GM21786 (cell line): Measurements from ENCODE around the gene SYT6.

ENCODE experiments used
- ATAC-seq: cut with Tn5 transposase; IDR thresholded peaks from one replicate; pipeline ENCODE4 v1.9.1; 2021; ENCODE audit not compliant: unreplicated experiment

SYT6 gene

DNA sequence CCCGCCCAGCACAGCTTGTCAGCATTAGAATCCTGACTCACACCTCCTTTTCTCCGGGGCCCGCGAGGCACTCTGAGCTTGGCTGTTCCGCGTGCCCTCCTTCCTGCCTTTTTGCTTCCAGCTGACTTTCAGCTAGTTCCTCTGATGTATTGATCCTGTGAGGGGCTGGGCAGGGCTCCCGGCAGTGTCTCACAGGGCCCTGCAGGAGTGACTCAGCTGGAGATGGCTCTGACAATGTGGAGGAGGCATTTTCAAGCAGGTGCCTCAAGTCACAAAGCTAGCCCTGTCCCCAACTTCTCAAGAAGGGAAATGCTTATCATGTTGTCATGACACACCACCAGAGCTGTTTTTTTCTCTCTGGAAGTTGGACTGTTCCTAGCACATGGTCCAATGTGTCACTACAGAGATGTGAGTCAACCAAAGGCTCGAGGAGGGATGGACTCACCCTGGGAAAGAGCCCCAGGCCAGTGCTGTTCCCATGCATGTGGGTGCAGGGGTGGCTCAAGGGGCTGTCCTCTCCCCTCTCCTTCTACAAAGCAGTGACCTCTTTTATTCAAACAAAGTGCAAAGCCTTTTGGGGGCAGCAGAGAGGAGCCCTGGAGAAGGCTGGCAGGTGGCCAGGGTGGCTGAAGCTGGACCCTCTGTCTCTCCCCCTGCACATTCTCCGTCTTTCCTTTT lies 30.6 kb downstream of the SYT6 start:
- ATAC-seq, result no peak

- ATAC-seq, result no peak
Measured at GRCh38 chr1:114118351-114118990, 35.2 kb downstream of the SYT6 start.

DNA sequence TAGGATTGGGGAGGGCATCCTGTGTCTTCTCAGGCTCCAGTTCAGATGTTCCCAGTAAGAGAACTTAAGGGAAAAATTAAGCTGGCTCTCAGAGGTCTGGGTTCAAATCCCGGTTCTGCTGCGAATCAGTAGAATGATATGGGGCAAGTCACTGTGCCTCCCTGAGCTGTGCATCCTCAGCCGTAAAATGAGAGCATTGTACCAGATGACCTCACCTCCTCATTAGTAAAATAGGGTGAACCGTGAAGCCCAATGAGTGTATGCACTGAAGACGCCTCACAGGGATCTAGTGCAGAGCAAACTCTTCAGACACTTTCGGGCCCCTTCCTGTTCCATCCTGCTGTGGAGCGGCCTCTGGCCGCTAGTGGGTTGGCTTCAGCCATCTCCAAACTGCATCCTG lies 36.0 kb downstream of the SYT6 start:
- ATAC-seq, result no peak

GRCh38 chr1:114116086-114116485 lies 37.6 kb downstream of the SYT6 start:
- ATAC-seq, result no peak

GRCh38 chr1:114114185-114115094 lies 39.2 kb downstream of the SYT6 start:
- ATAC-seq, result no peak

GRCh38 chr1:114113411-114114184 lies 40.1 kb downstream of the SYT6 start:
- no peak for ATAC-seq

GRCh38 chr1:114112775-114113174 lies 40.9 kb downstream of the SYT6 start:
- ATAC-seq, result no peak

DNA sequence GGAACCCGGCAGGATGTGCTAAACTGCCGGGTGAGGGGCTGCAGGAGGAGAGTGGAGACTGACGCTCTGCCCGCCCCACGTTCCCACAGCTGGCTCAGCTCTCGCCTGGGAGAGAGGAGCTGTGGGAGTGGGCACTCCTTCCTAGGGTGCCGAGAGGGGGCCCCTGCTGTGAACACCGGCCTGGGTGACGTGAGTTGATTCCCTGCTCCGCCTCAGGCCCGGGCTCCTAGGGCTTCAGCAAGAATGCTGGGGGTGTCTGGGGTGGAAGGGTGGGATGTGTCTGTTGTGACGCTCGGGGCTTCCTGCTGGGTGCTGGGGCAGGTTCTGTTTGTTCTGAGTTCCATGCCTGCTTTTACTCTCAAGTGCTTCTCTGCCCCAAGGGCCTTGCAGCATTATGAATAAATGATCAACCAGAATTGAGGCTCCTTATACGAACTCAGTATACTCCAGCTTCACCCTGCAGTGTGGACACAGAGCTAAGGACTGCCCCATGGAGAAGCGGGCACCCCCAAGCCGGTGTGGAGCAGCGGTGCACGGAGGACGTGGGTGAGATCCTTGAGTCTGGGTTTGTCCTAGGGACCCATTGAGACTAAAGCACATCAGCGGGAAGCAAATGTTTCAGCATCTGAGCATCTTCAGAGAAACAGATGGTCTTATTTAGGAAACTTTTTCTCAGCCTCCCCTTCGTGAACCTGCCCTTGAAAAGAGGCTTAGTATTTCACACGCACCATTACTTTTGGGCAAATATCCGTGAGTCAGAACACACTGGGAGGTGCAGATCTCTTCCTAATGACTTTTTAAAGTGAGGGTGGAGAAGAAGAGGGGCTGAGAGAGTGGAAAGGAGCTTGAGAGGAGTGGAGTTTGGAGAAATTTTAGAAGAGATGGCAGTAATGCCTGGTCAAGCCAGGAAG lies 41.7 kb downstream of the SYT6 start:
- ATAC-seq, result no peak

DNA sequence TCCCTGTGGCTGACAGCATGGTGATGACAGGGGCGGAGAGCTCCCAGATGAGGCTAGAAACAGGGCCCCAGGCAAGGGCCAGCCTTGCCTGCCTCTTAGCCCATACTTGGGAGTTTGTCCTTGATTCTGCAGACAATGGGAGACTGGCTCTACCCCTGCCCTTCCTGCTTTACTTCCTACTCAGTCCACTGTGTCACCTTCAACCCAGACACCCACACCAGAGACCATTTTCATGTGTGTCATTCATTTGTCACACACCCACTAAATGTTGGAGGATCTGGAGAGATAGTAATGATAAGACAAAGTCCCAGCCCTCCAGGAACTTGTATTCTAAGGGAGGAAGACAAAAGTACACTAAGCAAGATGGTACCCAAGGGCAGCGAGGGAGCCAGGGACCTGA lies 43.7 kb downstream of the SYT6 start:
- ATAC-seq, result no peak

DNA sequence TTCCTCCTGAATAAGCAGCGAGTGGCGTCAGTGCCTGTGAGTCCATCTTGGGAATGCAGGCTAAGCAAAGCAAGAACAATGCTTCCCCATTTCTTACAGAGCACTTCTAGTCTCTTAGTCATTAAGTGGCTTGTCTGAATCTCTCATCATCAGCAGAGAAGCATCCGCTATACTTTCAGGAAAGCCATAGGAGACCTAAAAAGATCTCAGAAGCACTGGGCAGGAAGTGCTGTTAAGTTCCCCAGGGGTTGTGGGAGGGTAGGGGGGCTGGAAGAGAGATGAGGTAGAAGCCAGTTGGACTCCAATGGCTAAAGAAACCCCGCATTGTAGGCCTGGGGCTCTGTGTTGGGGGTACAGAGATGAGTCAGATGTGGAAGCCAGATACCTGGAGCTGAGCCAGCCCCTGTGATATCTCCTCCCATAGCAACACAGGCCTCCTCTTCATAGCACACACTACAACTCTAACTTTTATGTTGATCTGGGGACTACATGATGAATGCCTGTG lies 44.9 kb downstream of the SYT6 start:
- ATAC-seq, result peak; percentile 83

DNA sequence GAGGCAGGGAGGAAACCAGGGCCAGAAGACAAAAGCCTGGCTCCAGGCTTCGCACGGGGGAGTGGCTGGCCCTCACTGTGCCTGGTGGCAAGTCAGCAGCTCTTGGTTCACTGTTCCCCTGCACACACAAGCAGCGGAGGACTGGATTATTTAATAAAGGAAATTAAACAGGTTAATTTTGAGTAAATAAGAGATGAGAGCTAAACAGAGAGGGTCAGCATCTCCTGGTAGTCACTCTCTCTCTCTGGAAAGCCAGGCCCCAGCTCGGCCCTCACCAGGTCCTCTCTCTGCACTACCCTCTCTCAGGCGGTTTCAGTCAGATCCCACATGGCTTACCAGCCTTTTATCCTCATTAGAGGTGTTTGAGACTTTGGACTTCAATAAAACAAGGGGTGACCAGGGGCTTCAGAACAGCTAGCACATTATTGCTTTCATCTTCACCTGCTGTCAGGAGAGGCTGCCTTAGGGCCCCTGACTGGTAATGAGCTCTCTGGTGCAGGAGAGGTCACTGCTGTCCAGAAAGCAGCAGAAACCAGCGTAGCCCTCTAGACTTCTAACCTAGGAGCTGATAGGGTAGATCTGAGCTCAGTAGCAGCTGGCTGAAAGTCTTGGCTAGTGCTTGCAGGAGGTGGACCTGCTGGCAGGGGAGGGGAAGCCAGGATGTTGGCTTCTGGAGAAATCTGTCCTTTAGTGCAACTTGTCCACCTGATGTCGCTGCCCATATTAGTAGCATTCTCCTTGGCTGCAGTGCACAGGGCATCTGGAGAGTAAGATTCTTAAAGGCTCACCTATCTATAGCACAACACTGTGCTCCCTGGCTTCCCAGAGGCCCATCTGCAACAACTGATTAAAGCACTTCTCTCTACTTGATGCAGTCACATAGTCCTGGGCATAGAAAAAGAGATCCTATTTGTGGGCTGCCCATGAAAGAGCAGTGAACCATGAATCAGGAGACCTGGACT lies 45.9 kb downstream of the SYT6 start:
- ATAC-seq, result no peak

DNA sequence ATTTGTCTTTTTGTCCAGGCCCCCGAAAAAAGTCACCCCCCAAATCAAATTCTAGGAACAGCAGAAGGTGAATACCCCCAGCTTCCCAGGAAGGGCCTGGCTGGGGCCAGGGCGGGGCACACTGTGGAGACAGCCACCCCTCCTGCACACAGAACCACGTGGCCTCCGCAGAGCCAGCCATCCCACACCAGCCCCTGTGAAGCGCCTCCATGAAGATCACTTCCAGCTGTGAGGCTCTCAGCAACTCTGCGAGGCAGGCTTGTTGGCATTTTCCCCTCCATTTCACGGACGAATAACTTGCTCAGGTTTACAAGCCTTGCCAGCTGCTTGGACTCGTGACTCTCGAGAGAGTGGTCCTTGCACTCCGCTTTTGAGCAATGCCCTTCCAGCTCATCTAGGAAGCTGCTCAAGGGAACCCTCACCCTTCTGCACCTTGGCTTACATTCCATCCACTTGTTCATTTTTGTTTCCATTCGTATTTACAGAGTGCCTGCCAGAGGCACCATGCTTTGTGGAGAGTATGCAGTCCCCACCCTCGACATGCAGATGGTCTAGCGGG lies 48.2 kb downstream of the SYT6 start:
- ATAC-seq, result no peak

DNA sequence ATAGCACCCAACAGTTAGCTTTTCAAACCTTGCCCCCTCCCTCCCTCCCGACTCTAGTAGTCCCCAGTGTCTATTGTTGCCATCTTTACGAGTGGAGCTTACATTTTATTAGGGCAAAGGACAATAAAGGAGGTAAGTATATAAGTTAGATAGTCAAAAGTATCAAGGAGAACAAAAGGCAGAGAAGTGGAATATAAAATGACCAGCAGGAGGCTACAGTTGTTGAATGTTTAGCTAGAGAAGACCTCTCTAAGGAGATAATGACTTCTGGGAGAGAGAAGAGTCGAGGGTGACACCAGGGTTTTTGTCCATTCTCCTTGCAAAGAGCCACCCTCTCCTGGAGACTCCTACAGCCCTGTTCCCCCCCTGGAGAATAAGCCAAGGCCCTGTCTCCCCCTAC lies 48.7 kb downstream of the SYT6 start:
- ATAC-seq, result no peak

- no peak for ATAC-seq
Measured at GRCh38 chr1:114103992-114104391, 49.7 kb downstream of the SYT6 start.

GRCh38 chr1:114102136-114102535 lies 51.5 kb downstream of the SYT6 start:
- ATAC-seq, result no peak

GRCh38 chr1:114100148-114100547 lies 53.5 kb downstream of the SYT6 start:
- no peak for ATAC-seq

DNA sequence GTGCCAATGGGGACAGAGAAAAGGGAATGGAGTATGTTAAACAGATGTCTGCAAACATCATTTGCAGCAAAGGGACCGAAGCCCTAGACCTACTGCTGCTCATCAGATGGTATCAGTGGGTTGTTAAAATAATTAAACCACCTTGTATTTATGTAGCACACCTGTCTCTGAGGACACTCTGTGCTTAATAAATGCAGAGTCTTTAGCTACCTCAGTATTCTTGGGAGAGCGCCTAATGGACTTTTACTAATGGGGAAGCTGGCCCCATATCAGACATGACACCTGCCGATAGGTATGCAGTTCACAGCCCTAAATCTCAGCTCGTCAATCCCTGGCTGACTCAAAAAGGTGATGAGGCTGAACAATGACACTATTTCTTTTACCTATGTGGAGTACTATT lies 54.4 kb downstream of the SYT6 start:
- no peak for ATAC-seq

GRCh38 chr1:114097109-114097508 lies 56.6 kb downstream of the SYT6 start:
- ATAC-seq, result no peak
